ENCODE results near the gene ABL2.
"Not testable (repeated sequence)": the region's sequence is repeated elsewhere in the genome, so short reads cannot be mapped to it uniquely, and the experiment has no call there.

ABL2 gene

GRCh38 chr1:179217943-179218507, 11.5 kb downstream of the ABL2 start:
- DNase-seq (ENCODE audit: low read depth, low spot score), result no peak

GRCh38 chr1:179213317-179213716, 16.2 kb downstream of the ABL2 start:
- not testable (repeated sequence) for DNase-seq (ENCODE audit: low read depth, low spot score)

- DNase-seq (ENCODE audit: low read depth, low spot score), result no peak
Measured at GRCh38 chr1:179208681-179209477, 20.6 kb downstream of the ABL2 start.

GRCh38 chr1:179206812-179207211, 22.7 kb downstream of the ABL2 start:
- DNase-seq (ENCODE audit: low read depth, low spot score), result no peak

- DNase-seq (ENCODE audit: low read depth, low spot score), result no peak
Measured at GRCh38 chr1:179205284-179205683, 24.2 kb downstream of the ABL2 start.

GRCh38 chr1:179202161-179202560, 27.3 kb downstream of the ABL2 start:
- no peak for DNase-seq (ENCODE audit: low read depth, low spot score)

GRCh38 chr1:179200586-179200985, 28.9 kb downstream of the ABL2 start:
- DNase-seq (ENCODE audit: low read depth, low spot score), result no peak

GRCh38 chr1:179197690-179198297, 31.7 kb downstream of the ABL2 start:
- DNase-seq (ENCODE audit: low read depth, low spot score), result no peak

- not testable (repeated sequence) for DNase-seq (ENCODE audit: low read depth, low spot score)
Measured at GRCh38 chr1:179195857-179196256, 33.6 kb downstream of the ABL2 start.

GRCh38 chr1:179195376-179195775, 34.1 kb downstream of the ABL2 start:
- DNase-seq (ENCODE audit: low read depth, low spot score), result no peak

GRCh38 chr1:179194068-179194537, 35.4 kb downstream of the ABL2 start:
- no peak for DNase-seq (ENCODE audit: low read depth, low spot score)

GRCh38 chr1:179190861-179191260, 38.6 kb downstream of the ABL2 start:
- no peak for DNase-seq (ENCODE audit: low read depth, low spot score)

- DNase-seq (ENCODE audit: low read depth, low spot score), result no peak
Measured at GRCh38 chr1:179187735-179188471, 41.6 kb downstream of the ABL2 start.

GRCh38 chr1:179187043-179187442, 42.4 kb downstream of the ABL2 start:
- no peak for DNase-seq (ENCODE audit: low read depth, low spot score)

- DNase-seq (ENCODE audit: low read depth, low spot score), result no peak
Measured at GRCh38 chr1:179184403-179184802, 45.1 kb downstream of the ABL2 start.

- no peak for DNase-seq (ENCODE audit: low read depth, low spot score)
Measured at GRCh38 chr1:179183857-179184256, 45.6 kb downstream of the ABL2 start.

GRCh38 chr1:179178950-179179349, 50.5 kb downstream of the ABL2 start:
- DNase-seq (ENCODE audit: low read depth, low spot score), result no peak

- no peak for DNase-seq (ENCODE audit: low read depth, low spot score)
Measured at GRCh38 chr1:179178183-179178582, 51.3 kb downstream of the ABL2 start.

- no peak for DNase-seq (ENCODE audit: low read depth, low spot score)
Measured at GRCh38 chr1:179177615-179178014, 51.9 kb downstream of the ABL2 start.

- DNase-seq (ENCODE audit: low read depth, low spot score), result no peak
Measured at GRCh38 chr1:179177182-179177581, 52.3 kb downstream of the ABL2 start.

- DNase-seq (ENCODE audit: low read depth, low spot score), result no peak
Measured at GRCh38 chr1:179175011-179175841, 54.3 kb downstream of the ABL2 start.

Measured in iPS DF 19.7 (cell line).